DOHH2 (cell line): ENCODE measurements around the gene LIN37.

ENCODE experiments used
- H3F3A ChIP-seq: fragments of 200-600 bp; sonication (generic), shearing (Covaris generic); 2 replicates; pipeline ENCODE4 v1.6.0; 2016; ENCODE audit warnings: antibody characterized with exemption, mild to moderate bottlenecking; ENCODE audit not compliant: control insufficient read depth, insufficient read depth
- H3K27ac ChIP-seq: fragments of 200-600 bp; sonication (generic); 2 replicates; pipeline ENCODE4 v1.5.1; 2014; ENCODE audit warnings: low read depth, mild to moderate bottlenecking, low read length, moderate library complexity
- H3K27me3 ChIP-seq: fragments of 200-600 bp; sonication (generic); 2 replicates; pipeline ENCODE4 v1.6.1; 2014; ENCODE audit warnings: mild to moderate bottlenecking, low read length, mixed read lengths; ENCODE audit not compliant: control insufficient read depth
- H3K36me3 ChIP-seq: fragments of 200-600 bp; sonication (generic); 2 replicates; pipeline ENCODE4 v1.6.1; 2014; ENCODE audit warnings: mild to moderate bottlenecking, low read length, moderate library complexity, mixed read lengths; ENCODE audit not compliant: control insufficient read depth
- H3K4me1 ChIP-seq: fragments of 200-600 bp; sonication (generic); 2 replicates; pipeline ENCODE4 v1.6.1; 2014; ENCODE audit warnings: mild to moderate bottlenecking, low read length, mixed read lengths; ENCODE audit not compliant: control insufficient read depth
- H3K4me2 ChIP-seq: fragments of 200-600 bp; sonication (generic); 2 replicates; pipeline ENCODE4 v1.6.0; 2014; ENCODE audit warnings: mild to moderate bottlenecking, low read length, moderate library complexity
- H3K4me3 ChIP-seq: fragments of 200-600 bp; sonication (generic); 2 replicates; pipeline ENCODE4 v1.5.1; 2014; ENCODE audit warnings: mild to moderate bottlenecking, low read length, mixed read lengths
- H3K79me2 ChIP-seq: fragments of 200-600 bp; sonication (generic); 2 replicates; pipeline ENCODE4 v1.6.1; 2014; ENCODE audit warnings: mild to moderate bottlenecking, low read length, mixed read lengths; ENCODE audit not compliant: control insufficient read depth
- H3K9me2 ChIP-seq: fragments of 200-600 bp; sonication (generic); replicated peaks from 2 replicates; pipeline ENCODE4 v1.6.1; 2014; ENCODE audit warnings: mild to moderate bottlenecking, low read length, mixed read lengths; ENCODE audit not compliant: control insufficient read depth
- H3K9me3 ChIP-seq: fragments of 200-600 bp; sonication (generic); 2 replicates; pipeline ENCODE4 v1.6.1; 2014; ENCODE audit warnings: antibody characterized with exemption, low read length, mixed read lengths; ENCODE audit not compliant: control insufficient read depth, insufficient read depth
- H4K20me1 ChIP-seq: fragments of 200-600 bp; sonication (generic); 2 replicates; pipeline ENCODE4 v1.6.0; 2014; ENCODE audit warnings: low read depth, mild to moderate bottlenecking, antibody characterized with exemption, low read length, moderate library complexity; ENCODE audit not compliant: control insufficient read depth, insufficient read depth
- EZH2phosphoT487 ChIP-seq: fragments of 200-600 bp; sonication (generic); IDR thresholded peaks from 2 replicates; pipeline ENCODE4 v1.6.1; 2017; ENCODE audit warnings: borderline replicate concordance, mild to moderate bottlenecking, antibody characterized with exemption, low read length, moderate library complexity, mixed read lengths
- TF ChIP-seq, protein P1 (sequence below): fragments of 200-600 bp; sonication (generic); IDR thresholded peaks from one replicate; pipeline ENCODE4 v1.5.1; 2014; ENCODE audit warnings: antibody characterized with exemption, mild to moderate bottlenecking, low read depth, low read length; ENCODE audit not compliant: poor library complexity, severe bottlenecking

Gene LIN37

GRCh38 chr19:35740108-35740422 lies 8.3 kb upstream of the LIN37 start:
- Histone ChIP-seq H3K9me2 (no peaks in the 10 kb centered on the region), H3K4me1 (peaks cover 50% of the 10 kb centered on the region), H3K9me3 (peaks cover 5% of the 10 kb centered on the region; the same call in 1 of the 2 replicates), H3K4me3 (peak overlapping the region; percentile 87), H3F3A (peaks cover 16% of the 10 kb centered on the region), H3K27me3 (no peaks in the 10 kb centered on the region), H3K36me3 (peaks cover 41% of the 10 kb centered on the region), H3K79me2 (no peaks in the 10 kb centered on the region), H3K4me2 (peak overlapping the region; percentile 95), H3K27ac (0 out of 2 replicates have a peak overlapping the region, but pooled peaks have one; percentile 29), H4K20me1 (no peaks in the 10 kb centered on the region)
- TF ChIP-seq EZH2phosphoT487, result no peak
- TF ChIP-seq, protein P1, sequence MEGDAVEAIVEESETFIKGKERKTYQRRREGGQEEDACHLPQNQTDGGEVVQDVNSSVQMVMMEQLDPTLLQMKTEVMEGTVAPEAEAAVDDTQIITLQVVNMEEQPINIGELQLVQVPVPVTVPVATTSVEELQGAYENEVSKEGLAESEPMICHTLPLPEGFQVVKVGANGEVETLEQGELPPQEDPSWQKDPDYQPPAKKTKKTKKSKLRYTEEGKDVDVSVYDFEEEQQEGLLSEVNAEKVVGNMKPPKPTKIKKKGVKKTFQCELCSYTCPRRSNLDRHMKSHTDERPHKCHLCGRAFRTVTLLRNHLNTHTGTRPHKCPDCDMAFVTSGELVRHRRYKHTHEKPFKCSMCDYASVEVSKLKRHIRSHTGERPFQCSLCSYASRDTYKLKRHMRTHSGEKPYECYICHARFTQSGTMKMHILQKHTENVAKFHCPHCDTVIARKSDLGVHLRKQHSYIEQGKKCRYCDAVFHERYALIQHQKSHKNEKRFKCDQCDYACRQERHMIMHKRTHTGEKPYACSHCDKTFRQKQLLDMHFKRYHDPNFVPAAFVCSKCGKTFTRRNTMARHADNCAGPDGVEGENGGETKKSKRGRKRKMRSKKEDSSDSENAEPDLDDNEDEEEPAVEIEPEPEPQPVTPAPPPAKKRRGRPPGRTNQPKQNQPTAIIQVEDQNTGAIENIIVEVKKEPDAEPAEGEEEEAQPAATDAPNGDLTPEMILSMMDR, result peak; percentile 10

- no peaks in the 10 kb centered on the region for H3K27me3 ChIP-seq
- H3K4me1 ChIP-seq, result peaks cover 50% of the 10 kb centered on the region
- H3K79me2 ChIP-seq, result peaks cover under 1% of the 10 kb centered on the region
- peaks cover 38% of the 10 kb centered on the region for H3K36me3 ChIP-seq
- H4K20me1 ChIP-seq, result no peaks in the 10 kb centered on the region
- no peaks in the 10 kb centered on the region for H3K9me2 ChIP-seq
- TF ChIP-seq, protein P1, result peak; percentile 60
- no peak for TF ChIP-seq EZH2phosphoT487
- H3K27ac ChIP-seq, result peak overlapping the region; percentile 67
- H3K4me2 ChIP-seq, result peak overlapping the region; percentile 95
- H3K4me3 ChIP-seq, result peak overlapping the region; percentile 87
- peaks cover 16% of the 10 kb centered on the region for H3F3A ChIP-seq
- H3K9me3 ChIP-seq, result peaks cover 5% of the 10 kb centered on the region; the same call in 1 of the 2 replicates
These were observed 7.8 kb upstream of the LIN37 start for GRCh38 chr19:35740423-35741202.

DNA sequence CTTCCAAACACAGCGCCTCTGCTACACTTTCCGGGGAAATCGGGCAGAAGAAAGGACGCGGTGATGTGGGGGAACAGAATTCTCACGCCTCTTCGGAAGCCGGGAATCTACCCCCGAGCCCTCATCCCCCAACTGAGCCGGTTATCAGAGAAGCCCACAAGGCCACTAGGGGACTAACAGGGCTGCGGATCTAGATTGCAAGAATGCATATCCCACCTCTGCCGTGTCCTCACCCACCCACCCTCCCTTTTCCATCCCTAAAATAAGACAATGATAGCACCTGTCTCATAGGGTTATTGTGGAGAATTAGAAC lies 7.2 kb upstream of the LIN37 start:
- H3K4me1 ChIP-seq, result peaks cover 53% of the 10 kb centered on the region
- peaks cover 15% of the 10 kb centered on the region for H3F3A ChIP-seq
- peaks cover 37% of the 10 kb centered on the region for H3K36me3 ChIP-seq
- TF ChIP-seq, protein P1, result peak; percentile 19
- no peak for TF ChIP-seq EZH2phosphoT487
- H3K79me2 ChIP-seq, result peaks cover 6% of the 10 kb centered on the region
- H3K9me3 ChIP-seq, result peaks cover 5% of the 10 kb centered on the region; the same call in 1 of the 2 replicates
- peak overlapping the region; percentile 95 for H3K4me2 ChIP-seq
- H3K9me2 ChIP-seq, result no peaks in the 10 kb centered on the region
- H3K27ac ChIP-seq, result peak overlapping the region; percentile 67
- peak overlapping the region; percentile 87 for H3K4me3 ChIP-seq
- H3K27me3 ChIP-seq, result no peaks in the 10 kb centered on the region
- H4K20me1 ChIP-seq, result no peaks in the 10 kb centered on the region
